C4-2B (cell line): Measurements from ENCODE around the gene KIF13A.

ENCODE experiments used
- CTCF ChIP-seq: fragments of 450-650 bp; conservative IDR thresholded peaks from 2 replicates; pipeline ENCODE4 v1.5.1; 2017; ENCODE audit warnings: mild to moderate bottlenecking
- ZFX ChIP-seq: fragments of 450-650 bp; IDR thresholded peaks from 2 replicates; pipeline ENCODE4 v1.6.1; 2017

- no peak for TF ChIP-seq CTCF
- TF ChIP-seq ZFX: no peak
These were observed 79.8 kb downstream of the KIF13A start for GRCh38 chr6:17907406-17908229.
